GM12892 (cell line): Measurements from ENCODE around the gene CORO1C.

Source experiments
- POLR2A ChIP-seq: IDR thresholded peaks from 2 replicates; pipeline ENCODE4 v1.6.1; 2011; ENCODE audit warnings: low read depth, low read length, control low read depth
- TAF1 ChIP-seq: IDR thresholded peaks from 2 replicates; pipeline ENCODE4 v1.6.1; 2011; ENCODE audit warnings: low read depth, mild to moderate bottlenecking, control low read depth, low read length, borderline replicate concordance

DNA sequence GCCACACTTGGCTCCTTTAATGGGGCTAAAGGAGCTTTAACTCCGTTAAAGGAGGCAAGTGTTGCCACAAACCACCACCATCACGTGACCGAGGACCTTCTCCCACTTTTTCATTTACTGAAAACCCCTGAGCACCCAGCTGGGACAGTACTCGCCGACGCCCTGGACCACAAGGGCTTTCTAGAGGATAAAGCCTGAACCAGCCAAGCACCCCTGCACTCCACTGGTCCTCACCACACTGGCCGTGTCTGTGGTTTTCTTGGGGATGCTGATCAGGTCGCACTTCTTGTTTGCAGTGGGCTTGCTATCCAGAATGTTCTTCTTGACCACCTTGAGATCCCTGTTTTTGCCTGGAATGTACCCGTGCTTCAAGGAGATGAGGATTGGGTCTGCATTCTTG is 82.9 kb downstream of the CORO1C start:
- TF ChIP-seq TAF1 (no peak), POLR2A (no peak)
